ENCODE measurements around the gene MTMR3. TPM values are rescaled to one million over a fixed set of nuclear protein-coding genes. Genes with fewer than 3 reads are reported as not detected.
"Not testable (repeated sequence)": the region's sequence is repeated elsewhere in the genome, so short reads cannot be mapped to it uniquely, and the experiment has no call there.

Gene MTMR3
- total RNA-seq, 1 experiment from 2014 or later = 12.1 TPM

DNA sequence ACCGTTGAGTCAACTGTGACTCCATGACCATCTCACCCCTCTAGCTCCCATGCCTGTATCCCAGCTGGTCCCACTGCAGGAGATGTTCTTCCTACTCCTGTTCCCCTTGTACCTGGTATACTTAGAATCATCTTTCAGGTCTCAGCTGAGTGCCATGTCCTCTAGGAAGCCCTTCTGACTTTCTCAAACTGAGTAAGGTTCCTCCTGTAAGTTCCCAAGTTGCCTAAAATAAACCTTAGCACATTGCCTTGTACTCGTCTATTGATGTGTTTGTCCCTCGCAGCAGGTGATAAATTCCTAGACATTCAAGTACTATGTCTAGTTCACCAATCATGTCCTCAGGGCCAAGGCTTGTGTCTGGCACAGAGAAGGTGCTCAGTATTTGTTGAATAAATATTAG is 26.5 kb upstream of the MTMR3 start:
- no peak overlapping the region for H3K27ac ChIP-seq (ENCODE audit: low read length)
- H3K27me3 ChIP-seq (ENCODE audit: low read length) = no peaks in the 10 kb centered on the region
- intact Hi-C loops (cut with micrococcal nuclease) = no loop called here
- no peaks in the 10 kb centered on the region for H3K9me2 ChIP-seq (replicated peaks; ENCODE audit: low read length)
- H3F3A ChIP-seq (ENCODE audit: low read length, unreplicated experiment) = no peaks in the 10 kb centered on the region
- ATAC-seq = no peak
- no peaks in the 10 kb centered on the region for H3K79me2 ChIP-seq (ENCODE audit: low read length)
- DNase-seq = no peak
- POLR2A ChIA-PET (ENCODE audit: unreplicated experiment) = no interaction called here
- CTCF ChIA-PET = no interaction called here
- no peak overlapping the region for H3K4me3 ChIP-seq (ENCODE audit: low read length)
- H3K9me3 ChIP-seq (ENCODE audit: low read length) = no peaks in the 10 kb centered on the region
- H3K9ac ChIP-seq (ENCODE audit: low read length) = no peak overlapping the region
- BruUV-seq (replicated peaks) = no TSS peak
- H4K20me1 ChIP-seq (ENCODE audit: low read length) = no peaks in the 10 kb centered on the region
- TF ChIP-seq, protein P1, sequence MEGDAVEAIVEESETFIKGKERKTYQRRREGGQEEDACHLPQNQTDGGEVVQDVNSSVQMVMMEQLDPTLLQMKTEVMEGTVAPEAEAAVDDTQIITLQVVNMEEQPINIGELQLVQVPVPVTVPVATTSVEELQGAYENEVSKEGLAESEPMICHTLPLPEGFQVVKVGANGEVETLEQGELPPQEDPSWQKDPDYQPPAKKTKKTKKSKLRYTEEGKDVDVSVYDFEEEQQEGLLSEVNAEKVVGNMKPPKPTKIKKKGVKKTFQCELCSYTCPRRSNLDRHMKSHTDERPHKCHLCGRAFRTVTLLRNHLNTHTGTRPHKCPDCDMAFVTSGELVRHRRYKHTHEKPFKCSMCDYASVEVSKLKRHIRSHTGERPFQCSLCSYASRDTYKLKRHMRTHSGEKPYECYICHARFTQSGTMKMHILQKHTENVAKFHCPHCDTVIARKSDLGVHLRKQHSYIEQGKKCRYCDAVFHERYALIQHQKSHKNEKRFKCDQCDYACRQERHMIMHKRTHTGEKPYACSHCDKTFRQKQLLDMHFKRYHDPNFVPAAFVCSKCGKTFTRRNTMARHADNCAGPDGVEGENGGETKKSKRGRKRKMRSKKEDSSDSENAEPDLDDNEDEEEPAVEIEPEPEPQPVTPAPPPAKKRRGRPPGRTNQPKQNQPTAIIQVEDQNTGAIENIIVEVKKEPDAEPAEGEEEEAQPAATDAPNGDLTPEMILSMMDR (conservative IDR thresholded peaks at IDR 0.05; ENCODE audit: low read depth, low read length) = no peak
- TF ChIP-seq EZH2 (IDR thresholded peaks at IDR 0.05; ENCODE audit: low read length, unreplicated experiment) = no peak
- TF ChIP-seq EZH2phosphoT487 (IDR thresholded peaks at IDR 0.05; ENCODE audit: borderline replicate concordance, low read length) = no peak
- no peak overlapping the region for H3K4me2 ChIP-seq (ENCODE audit: low read length)
- no peaks in the 10 kb centered on the region for H3K4me1 ChIP-seq (ENCODE audit: insufficient read depth, low read length)
- no peaks in the 10 kb centered on the region for H3K36me3 ChIP-seq (ENCODE audit: low read depth, low read length)
- H2AFZ ChIP-seq (ENCODE audit: low read length) = no peak overlapping the region

DNA sequence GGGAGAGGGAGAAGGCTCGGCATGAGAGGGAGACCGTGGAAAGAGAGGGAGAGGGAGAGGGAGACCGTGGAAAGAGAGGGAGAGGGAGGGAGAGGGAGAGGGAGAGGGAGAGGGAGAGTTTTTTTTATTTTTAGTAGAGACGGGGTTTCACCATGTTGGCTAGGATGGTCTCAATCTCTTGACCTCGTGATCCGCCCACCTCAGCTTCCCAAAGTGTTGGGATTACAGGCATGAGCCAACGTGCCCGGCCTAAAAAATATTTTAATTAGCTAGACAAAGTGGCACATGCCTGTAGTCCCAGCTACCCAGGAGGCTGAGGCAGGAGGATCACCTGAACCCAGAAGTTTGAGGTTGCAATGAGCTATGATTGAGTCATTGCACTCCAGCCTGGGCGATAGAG is 23.9 kb upstream of the MTMR3 start:
- intact Hi-C loops (cut with micrococcal nuclease); H3K9me3 ChIP-seq (ENCODE audit: low read length); H3K36me3 ChIP-seq (ENCODE audit: low read depth, low read length); BruUV-seq (replicated peaks); POLR2A ChIA-PET (ENCODE audit: unreplicated experiment); H3K27ac ChIP-seq (ENCODE audit: low read length); H3K4me1 ChIP-seq (ENCODE audit: insufficient read depth, low read length); H3F3A ChIP-seq (ENCODE audit: low read length, unreplicated experiment); DNase-seq; H3K27me3 ChIP-seq (ENCODE audit: low read length); CTCF ChIA-PET; H3K9me2 ChIP-seq (replicated peaks; ENCODE audit: low read length); H3K4me2 ChIP-seq (ENCODE audit: low read length); H3K79me2 ChIP-seq (ENCODE audit: low read length); H2AFZ ChIP-seq (ENCODE audit: low read length); H3K9ac ChIP-seq (ENCODE audit: low read length); H4K20me1 ChIP-seq (ENCODE audit: low read length); ATAC-seq; H3K4me3 ChIP-seq (ENCODE audit: low read length): not testable (repeated sequence)

DNA sequence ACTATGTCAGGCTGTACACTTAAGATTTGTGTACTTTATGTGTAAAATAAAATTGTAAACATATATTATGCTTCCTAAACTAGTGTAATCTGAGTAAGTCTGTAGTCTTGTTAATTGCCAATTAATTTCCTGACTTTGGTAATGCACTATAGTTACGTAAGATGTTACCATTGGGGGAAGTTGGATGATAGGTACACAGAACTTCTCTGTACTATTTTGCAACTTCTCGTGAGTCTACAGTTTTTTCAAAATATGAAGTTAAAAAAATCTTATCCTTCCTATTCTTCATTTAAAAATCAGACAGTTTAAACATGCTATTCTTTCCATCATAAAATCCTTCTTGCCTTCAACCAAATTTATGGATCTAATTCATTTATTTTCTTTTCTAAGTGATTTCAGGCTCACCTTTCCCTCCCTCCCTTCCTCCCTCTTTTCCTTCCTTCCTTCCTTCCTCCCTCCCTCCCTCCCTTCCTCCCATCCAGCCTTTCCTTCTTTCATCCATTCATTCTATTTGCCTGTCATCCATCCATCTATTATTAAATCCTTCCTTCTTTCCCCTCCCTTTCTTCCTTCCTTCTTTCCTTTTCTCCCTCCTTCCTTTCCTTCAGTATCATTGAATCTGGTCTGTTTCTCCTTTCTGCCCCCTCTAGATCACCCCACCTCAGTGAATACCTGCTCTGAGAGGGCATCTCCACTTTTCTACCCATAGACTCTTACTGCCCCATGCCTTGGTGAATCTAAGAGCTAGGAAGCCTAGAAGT is 22.8 kb upstream of the MTMR3 start:
- H3K4me1 ChIP-seq (ENCODE audit: insufficient read depth, low read length) = no peaks in the 10 kb centered on the region
- DNase-seq = no peak
- no TSS peak for BruUV-seq (replicated peaks)
- ChIA-PET CTCF (no interaction called here), POLR2A (ENCODE audit: unreplicated experiment) (no interaction called here)
- ATAC-seq = no peak
- no peak overlapping the region for H3K27ac ChIP-seq (ENCODE audit: low read length)
- H4K20me1 ChIP-seq (ENCODE audit: low read length) = no peaks in the 10 kb centered on the region
- TF ChIP-seq EZH2 (IDR thresholded peaks at IDR 0.05; ENCODE audit: low read length, unreplicated experiment) (no peak), EZH2phosphoT487 (IDR thresholded peaks at IDR 0.05; ENCODE audit: borderline replicate concordance, low read length) (no peak)
- TF ChIP-seq, protein P1 (conservative IDR thresholded peaks at IDR 0.05; ENCODE audit: low read depth, low read length) = no peak
- H2AFZ ChIP-seq (ENCODE audit: low read length) = no peak overlapping the region
- intact Hi-C loops (cut with micrococcal nuclease) = no loop called here
- H3K4me3 ChIP-seq (ENCODE audit: low read length) = no peak overlapping the region
- no peaks in the 10 kb centered on the region for H3K9me3 ChIP-seq (ENCODE audit: low read length)
- no peaks in the 10 kb centered on the region for H3K36me3 ChIP-seq (ENCODE audit: low read depth, low read length)
- H3F3A ChIP-seq (ENCODE audit: low read length, unreplicated experiment) = no peaks in the 10 kb centered on the region
- H3K9me2 ChIP-seq (replicated peaks; ENCODE audit: low read length) = no peaks in the 10 kb centered on the region
- H3K4me2 ChIP-seq (ENCODE audit: low read length) = no peak overlapping the region
- H3K9ac ChIP-seq (ENCODE audit: low read length) = no peak overlapping the region
- no peaks in the 10 kb centered on the region for H3K27me3 ChIP-seq (ENCODE audit: low read length)
- no peaks in the 10 kb centered on the region for H3K79me2 ChIP-seq (ENCODE audit: low read length)

Measured in PC-3 (cell line).